Skin epidermis (tissue), 12 donors: ENCODE measurements around the gene TRABD.
A peak's percentile ranks its signal among the peaks of the same experiment; 100 is the strongest.
"Not testable (repeated sequence)": the region's sequence is repeated elsewhere in the genome, so short reads cannot be mapped to it uniquely, and the experiment has no call there.

Experiments used
- H3K27ac ChIP-seq, 21 experiments: fragments of 200-600 bp; sonication (generic) in 11 of 21; one replicate each; pipeline ENCODE4 v1.5.0; 2020; ENCODE audit warnings: mild to moderate bottlenecking in 3 of 21, inconsistent platforms in 2 of 21, moderate library complexity in 2 of 21
- H3K4me3 ChIP-seq, 7 experiments: fragments of 200-600 bp; sonication (generic) in 2 of 7; one replicate each; pipeline ENCODE4 v1.5.0; 2020; ENCODE audit warnings: inconsistent platforms in 2 of 7, mild to moderate bottlenecking in 2 of 7, moderate library complexity in 1 of 7

TRABD gene, protein sequence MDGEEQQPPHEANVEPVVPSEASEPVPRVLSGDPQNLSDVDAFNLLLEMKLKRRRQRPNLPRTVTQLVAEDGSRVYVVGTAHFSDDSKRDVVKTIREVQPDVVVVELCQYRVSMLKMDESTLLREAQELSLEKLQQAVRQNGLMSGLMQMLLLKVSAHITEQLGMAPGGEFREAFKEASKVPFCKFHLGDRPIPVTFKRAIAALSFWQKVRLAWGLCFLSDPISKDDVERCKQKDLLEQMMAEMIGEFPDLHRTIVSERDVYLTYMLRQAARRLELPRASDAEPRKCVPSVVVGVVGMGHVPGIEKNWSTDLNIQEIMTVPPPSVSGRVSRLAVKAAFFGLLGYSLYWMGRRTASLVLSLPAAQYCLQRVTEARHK

DNA sequence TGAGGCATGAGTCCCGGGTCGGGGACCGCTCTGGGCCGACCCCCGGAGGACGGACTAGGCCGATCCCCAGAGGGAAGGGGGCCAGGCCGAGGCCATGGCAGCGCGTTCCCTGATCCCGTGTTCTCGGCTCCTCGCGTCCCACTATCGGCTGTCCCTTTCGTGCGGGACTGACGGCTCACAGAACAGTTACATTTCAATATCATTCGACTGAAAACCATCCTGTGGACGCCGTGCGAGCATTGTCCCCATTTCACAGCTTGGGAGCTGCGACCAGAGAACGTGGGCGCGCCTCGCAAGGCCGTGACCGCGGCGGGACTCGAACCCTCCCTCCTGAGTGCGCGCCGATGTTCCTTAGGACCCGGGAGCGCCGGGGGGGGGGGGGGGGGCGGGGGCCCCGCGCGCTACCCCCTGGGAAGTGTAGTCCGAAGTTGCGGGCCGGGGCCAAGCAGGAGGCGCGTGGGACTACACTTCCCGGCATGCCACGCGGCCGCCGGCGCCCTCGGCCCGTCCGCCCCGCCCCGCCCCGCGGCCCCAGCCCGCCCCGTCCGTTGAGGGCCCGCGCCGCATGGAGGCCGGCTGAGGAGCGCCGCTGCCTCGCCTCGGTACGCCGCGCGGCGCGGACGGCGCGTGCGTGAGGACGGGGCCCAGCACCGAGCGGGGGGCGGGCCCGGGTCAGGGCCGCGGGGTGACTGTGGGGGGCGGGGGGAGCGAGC, at the start of gene TRABD:
TRABD (plus strand) TSS at position 539 of the 713 bp plus-strand sequence. CDS start 7,148 bp downstream, outside the sequence.
- Histone ChIP-seq H3K27ac (peak within 1 kb of the TSS; percentile 64 to 90 (median 84)), H3K4me3 (peak within 1 kb of the TSS; percentile 48 to 81 (median 71))

DNA sequence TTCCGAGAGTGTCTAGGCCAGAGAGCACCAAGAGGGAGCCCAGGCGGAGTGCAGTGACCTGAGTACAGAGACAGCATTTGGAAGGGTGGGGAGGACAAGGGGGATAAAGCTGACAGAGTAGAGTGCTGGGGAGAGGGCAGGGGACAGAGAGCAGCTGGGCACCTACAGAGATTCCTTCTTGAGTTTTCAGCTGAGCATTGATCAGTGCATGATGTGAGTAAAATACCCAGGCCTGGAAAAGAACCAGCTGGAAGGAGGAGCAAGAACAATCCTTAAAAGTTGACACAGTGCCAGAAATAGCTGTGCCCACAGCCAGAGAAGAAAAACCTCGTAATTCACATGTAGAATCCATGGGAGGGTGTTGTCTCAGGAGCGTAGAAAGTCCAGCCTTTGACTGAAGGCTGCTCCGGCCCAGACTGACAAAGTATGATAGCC, 49.1 kb upstream of the TRABD start:
- H3K27ac ChIP-seq: no peak overlapping the region
- no peak overlapping the region for H3K4me3 ChIP-seq

- not testable (repeated sequence) for H3K27ac ChIP-seq, H3K4me3 ChIP-seq
These were observed 48.4 kb upstream of the TRABD start for GRCh38 chr22:50137277-50137676.

- Histone ChIP-seq H3K4me3 (no peak overlapping the region), H3K27ac (no peak overlapping the region)
These were observed 47.7 kb upstream of the TRABD start for GRCh38 chr22:50138041-50138440.

DNA sequence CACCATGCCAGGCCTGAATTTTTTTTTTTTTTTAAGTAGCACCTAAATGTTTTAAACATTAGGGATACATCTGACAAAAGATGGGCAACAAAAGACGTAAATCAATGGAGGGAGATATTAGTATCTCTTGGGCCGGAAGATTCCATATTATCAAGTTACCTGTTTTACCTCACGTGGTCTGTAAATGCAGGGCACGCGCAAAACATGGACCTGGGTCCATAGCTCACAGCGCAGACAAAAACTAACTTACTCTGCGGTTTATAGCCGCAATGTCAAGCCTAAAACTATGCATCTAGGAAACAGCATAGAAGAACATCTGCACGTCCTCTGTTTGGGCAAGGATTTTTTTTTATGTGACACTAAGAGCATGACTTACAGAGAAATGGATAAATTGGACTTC, 46.7 kb upstream of the TRABD start:
- no peak overlapping the region for H3K27ac ChIP-seq
- no peak overlapping the region for H3K4me3 ChIP-seq

- Histone ChIP-seq H3K4me3 (no peak overlapping the region), H3K27ac (no peak overlapping the region)
These were observed 45.8 kb upstream of the TRABD start for GRCh38 chr22:50139843-50140415.

DNA sequence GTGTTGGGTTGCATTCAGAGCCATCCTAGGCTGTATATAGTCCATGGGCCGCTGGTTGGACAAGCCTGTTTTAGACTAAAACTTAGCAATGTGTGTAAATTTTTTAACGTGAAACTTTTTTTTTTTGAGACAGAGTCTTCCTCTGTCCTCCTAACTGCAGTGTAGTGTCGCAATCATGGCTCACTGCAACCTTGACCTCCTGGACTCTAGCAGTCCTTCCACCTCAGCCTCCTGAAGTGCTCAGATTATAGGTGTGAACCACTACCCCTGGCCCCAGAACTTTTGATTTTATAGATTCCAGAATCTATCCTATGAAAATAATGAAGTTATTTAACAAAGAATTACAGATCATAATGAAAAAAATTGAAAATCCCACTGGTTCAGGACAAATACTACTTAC, 45.1 kb upstream of the TRABD start:
- Histone ChIP-seq H3K27ac (no peak overlapping the region), H3K4me3 (no peak overlapping the region)

- Histone ChIP-seq H3K27ac (no peak overlapping the region), H3K4me3 (no peak overlapping the region)
These were observed 44.3 kb upstream of the TRABD start for GRCh38 chr22:50141462-50141861.

- no peak overlapping the region for H3K27ac ChIP-seq
- no peak overlapping the region for H3K4me3 ChIP-seq
These were observed 43.8 kb upstream of the TRABD start for GRCh38 chr22:50141891-50142363.

- Histone ChIP-seq H3K4me3 (no peak overlapping the region), H3K27ac (no peak overlapping the region)
These were observed 42.6 kb upstream of the TRABD start for GRCh38 chr22:50143096-50143495.

DNA sequence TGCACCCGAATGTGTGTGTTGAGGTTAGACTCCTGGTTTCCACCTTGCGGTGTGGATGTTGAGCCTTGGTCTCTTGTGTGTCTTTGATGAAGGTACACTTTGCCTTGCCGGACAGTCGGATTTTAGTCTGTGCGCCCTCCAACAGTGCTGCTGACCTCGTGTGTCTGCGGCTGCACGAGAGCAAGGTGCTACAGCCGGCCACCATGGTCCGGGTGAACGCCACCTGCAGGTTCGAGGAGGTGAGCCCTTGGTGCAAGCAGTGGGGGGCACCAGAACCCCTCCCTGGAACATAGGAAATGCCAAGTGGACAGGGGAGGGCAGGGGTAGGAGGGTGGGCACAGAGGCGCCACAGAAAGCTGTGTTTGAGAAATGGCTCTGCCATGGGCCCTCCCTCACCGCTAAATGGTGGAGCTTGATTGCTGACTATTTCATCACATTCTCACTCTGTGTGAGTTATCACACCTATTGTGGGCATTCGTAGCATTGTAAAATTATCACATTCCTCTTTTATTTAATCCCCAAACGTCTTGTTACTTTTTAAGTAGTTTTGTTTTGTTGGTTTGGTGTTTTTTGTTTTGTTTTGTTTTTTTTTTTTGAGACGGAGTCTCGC, 41.6 kb upstream of the TRABD start:
- Histone ChIP-seq H3K4me3 (no peak overlapping the region), H3K27ac (no peak overlapping the region)

GRCh38 chr22:50145721-50146438, 39.8 kb upstream of the TRABD start:
- no peak overlapping the region for H3K4me3 ChIP-seq
- no peak overlapping the region for H3K27ac ChIP-seq

GRCh38 chr22:50146439-50147238, 39.1 kb upstream of the TRABD start:
- Histone ChIP-seq H3K27ac (no peak overlapping the region), H3K4me3 (no peak overlapping the region)

DNA sequence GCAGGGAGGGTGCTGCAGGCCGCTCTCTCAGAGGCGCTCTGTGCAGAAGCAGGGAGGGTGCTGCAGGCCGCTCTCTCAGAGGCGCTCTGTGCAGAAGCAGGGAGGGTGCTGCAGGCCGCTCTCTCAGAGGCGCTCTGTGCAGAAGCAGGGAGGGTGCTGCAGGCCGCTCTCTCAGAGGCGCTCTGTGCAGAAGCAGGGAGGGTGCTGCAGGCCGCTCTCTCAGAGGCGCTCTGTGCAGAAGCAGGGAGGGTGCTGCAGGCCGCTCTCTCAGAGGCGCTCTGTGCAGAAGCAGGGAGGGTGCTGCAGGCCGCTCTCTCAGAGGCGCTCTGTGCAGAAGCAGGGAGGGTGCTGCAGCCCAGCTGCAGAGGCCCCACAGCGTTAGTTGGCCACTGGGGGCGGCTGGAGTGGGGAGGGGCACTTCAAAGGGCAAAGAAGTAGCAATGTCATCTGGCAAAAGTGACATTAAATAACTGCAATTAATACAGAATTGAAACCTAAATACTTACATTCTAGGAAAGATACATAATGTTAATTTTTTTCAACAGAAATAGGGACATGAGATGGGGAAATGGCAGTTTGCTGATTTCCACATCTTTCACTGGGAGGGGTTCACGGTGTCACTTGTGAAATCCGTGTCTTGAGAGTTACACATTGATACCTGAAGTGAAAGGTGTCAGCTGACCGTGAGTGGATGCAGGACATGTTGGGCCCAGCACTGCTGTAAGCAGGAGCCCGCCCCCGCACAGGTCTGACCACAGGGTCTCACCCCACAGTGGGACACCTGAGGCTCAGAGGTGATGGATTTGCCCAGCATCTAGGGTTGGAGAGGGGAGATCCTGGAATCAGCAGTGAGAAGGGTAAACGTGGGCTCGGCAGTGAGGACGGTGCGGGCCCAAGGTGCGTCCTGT, 38.2 kb upstream of the TRABD start:
- H3K4me3 ChIP-seq, H3K27ac ChIP-seq: not testable (repeated sequence)

GRCh38 chr22:50148166-50148500, 37.6 kb upstream of the TRABD start:
- no peak overlapping the region for H3K27ac ChIP-seq

DNA sequence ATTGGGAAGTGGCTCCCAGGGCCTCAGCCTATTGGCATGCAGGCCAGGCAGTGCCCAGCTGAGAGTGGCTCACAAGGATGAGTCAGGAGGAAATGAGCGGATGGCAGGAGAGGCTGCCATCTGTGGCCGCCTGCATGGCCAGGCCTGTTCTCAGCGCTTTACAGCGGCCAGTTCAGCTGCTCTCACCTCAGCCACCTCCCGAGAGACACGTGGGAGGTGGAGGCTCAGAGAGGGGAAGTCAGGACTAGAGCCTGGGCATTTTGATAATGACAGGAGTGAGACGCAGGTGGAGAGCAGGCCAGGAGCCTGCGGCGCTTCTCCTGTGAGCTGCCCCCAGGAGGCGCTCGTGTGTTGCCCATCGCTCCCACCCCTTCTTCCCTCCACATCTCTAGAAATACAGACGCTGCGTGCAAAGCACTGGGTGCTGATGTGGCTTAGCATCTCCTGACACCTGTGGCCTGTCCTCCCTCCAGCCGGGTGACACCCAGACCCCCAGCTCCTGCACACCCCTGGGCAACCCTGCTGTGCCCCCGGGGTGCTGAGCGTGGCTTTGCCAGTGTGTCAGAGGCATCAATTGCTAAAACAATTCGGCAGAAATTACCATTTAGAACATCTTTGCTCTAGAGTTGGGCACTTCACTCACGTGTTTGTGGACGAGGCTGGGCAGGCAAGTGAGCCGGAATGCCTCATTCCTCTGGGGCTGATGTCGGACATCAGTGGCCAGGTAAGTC, 36.6 kb upstream of the TRABD start:
- H3K27ac ChIP-seq: no peak overlapping the region

More at GRCh38 chr22:50148166-50148500, 37.6 kb upstream of the TRABD start:
- H3K4me3 ChIP-seq: no peak overlapping the region

More for the DNA sequence above, 36.6 kb upstream of the TRABD start:
- no peak overlapping the region for H3K4me3 ChIP-seq
